MCF 10A (cell line): ENCODE data around the gene CLIC1. TPM values are rescaled to one million over a fixed set of nuclear protein-coding genes. Genes with fewer than 3 reads are reported as not detected.

Experiments used
- BruUV-seq: library from RNA; stranded (reverse); fragments of 400-500 nt; replicated peaks from 2 replicates; lab custom pipeline; 2021; lab: Mats Ljungman, UMichigan
- CTCF ChIA-PET: fragments of 300-600 bp; sonication (Branson Sonifier 250); formaldehyde crosslinking; extraction: SDS; loops from one replicate; lab custom pipeline; 2021; ENCODE audit warnings: antibody characterized with exemption, inconsistent platforms; lab: Yijun Ruan, JAX
- POLR2A ChIA-PET: fragments of 300-600, 350-650 bp; sonication (Branson Sonifier 250); formaldehyde crosslinking; extraction: SDS; loops from one replicate; lab custom pipeline; 2020; ENCODE audit warnings: antibody characterized with exemption, inconsistent platforms; lab: Yijun Ruan, JAX
- DNase-seq: peaks from one replicate; pipeline ENCODE4 v3.0.0-alpha.2; 2018; ENCODE audit not compliant: unreplicated experiment
- H3K27ac Mint-ChIP-seq: one replicate; pipeline ENCODE4 v1.8.0; 2022; ENCODE audit warnings: mild to moderate bottlenecking, low read depth, mixed read lengths; ENCODE audit not compliant: unreplicated experiment
- H3K27me3 Mint-ChIP-seq: one replicate; pipeline ENCODE4 v1.8.0; 2022; ENCODE audit warnings: mixed read lengths; ENCODE audit not compliant: insufficient read depth, unreplicated experiment
- H3K36me3 Mint-ChIP-seq: one replicate; pipeline ENCODE4 v1.8.0; 2022; ENCODE audit warnings: mild to moderate bottlenecking, moderate library complexity, mixed read lengths; ENCODE audit not compliant: insufficient read depth, unreplicated experiment
- H3K4me1 Mint-ChIP-seq: one replicate; pipeline ENCODE4 v1.8.0; 2022; ENCODE audit warnings: mixed read lengths; ENCODE audit not compliant: insufficient read depth, unreplicated experiment
- H3K4me3 Mint-ChIP-seq: one replicate; pipeline ENCODE4 v1.8.0; 2022; ENCODE audit warnings: mild to moderate bottlenecking, moderate library complexity, mixed read lengths; ENCODE audit not compliant: unreplicated experiment
- H3K9me3 Mint-ChIP-seq: one replicate; pipeline ENCODE4 v1.8.0; 2022; ENCODE audit warnings: mixed read lengths; ENCODE audit not compliant: unreplicated experiment
- CTCF ChIP-seq: fragments of 200-600 bp; IDR thresholded peaks from one replicate; pipeline ENCODE4 v1.8.0; 2022; ENCODE audit warnings: antibody characterized with exemption, mild to moderate bottlenecking; ENCODE audit not compliant: unreplicated experiment
- intact Hi-C: fragments of 100-400 bp; cut with micrococcal nuclease; formaldehyde crosslinking; loops from 2 replicates; pipeline ENCODE4 v1.14.1; 2022
- total RNA-seq: library from RNA; stranded (reverse); gene quantifications from 2 replicates; pipeline ENCODE4 v1.2.3, GENCODE V29; 2022

CLIC1 gene
- total RNA-seq, 1 experiment from 2014 or later: 511 TPM

DNA sequence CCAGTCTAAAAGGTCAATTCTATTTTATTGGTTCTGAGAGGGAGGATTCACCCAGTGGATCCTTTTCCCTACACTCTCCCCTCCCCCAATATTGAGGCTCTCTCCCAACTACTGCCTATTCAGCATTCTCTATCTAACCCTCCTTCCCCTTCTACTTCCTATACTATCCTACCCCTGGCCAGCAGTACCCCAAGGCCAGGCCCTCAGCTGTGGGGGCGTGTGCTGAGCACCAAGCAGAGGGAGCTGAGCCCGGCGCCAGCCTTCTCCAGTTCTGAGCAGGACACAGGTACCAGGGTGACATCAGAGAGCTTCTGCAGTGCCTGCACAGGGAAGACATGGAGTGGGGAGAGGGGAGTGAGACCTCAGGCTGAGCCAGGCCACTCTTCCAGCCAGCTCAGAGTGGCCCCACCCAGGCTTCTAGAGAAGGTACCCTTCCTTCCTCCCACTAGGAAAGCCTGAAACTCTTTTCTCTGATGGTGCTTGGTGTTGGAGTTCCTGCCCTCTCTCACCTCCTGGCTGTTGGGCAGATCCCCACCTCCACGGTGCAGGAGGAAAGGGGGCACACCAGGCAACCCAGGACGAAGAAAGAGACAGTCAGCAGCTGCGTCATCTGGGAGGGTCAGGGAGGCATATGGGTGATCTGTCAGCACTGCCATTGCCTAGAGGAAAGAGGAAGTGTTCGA lies 9.2 kb downstream of the CLIC1 start:
- Mint-ChIP-seq H3K4me3 (no peak overlapping the region), H3K36me3 (peaks cover 20% of the 10 kb centered on the region)

GRCh38 chr6:31725502-31726350 lies 10.6 kb downstream of the CLIC1 start:
- intact Hi-C loops: no loop called here
- Mint-ChIP-seq H3K36me3 (peaks cover 6% of the 10 kb centered on the region), H3K9me3 (no peaks in the 10 kb centered on the region), H3K27ac (no peak overlapping the region), H3K27me3 (no peaks in the 10 kb centered on the region), H3K4me1 (peaks cover 7% of the 10 kb centered on the region), H3K4me3 (no peak overlapping the region)
- no TSS peak for BruUV-seq
- TF ChIP-seq CTCF: no peak
- POLR2A ChIA-PET: interaction anchor here (0.6 to 2.1 kb wide), 3 partner anchors 11 to 48 kb away, joined by 3 to 7 read pairs (median 3); partner anchors contain the start of gene CLIC1
- CTCF ChIA-PET: interaction anchor here (0.6 to 1.2 kb wide), 2 partner anchors 45 to 1022 kb away, joined by 3 read pairs; no protein-coding TSS in a partner anchor
- no peak for DNase-seq

More for the DNA sequence above, 9.2 kb downstream of the CLIC1 start:
- no TSS peak for BruUV-seq
- DNase-seq: no peak
- ChIA-PET POLR2A (interaction anchor here (0.7 to 11.8 kb wide), 3 partner anchors 9 to 99 kb away, joined by 3 to 95 read pairs (median 3); partner anchors contain the start of genes CLIC1, HSPA1B and MSH5), CTCF (interaction anchor here (0.5 to 2.3 kb wide), 5 partner anchors 10 to 1182 kb away, joined by 3 to 7 read pairs (median 5); no protein-coding TSS in a partner anchor)
- Mint-ChIP-seq H3K27me3 (no peaks in the 10 kb centered on the region), H3K9me3 (no peaks in the 10 kb centered on the region), H3K27ac (no peak overlapping the region), H3K4me1 (peaks cover 7% of the 10 kb centered on the region)
- TF ChIP-seq CTCF: no peak
- intact Hi-C loops: no loop called here

- CTCF ChIA-PET: interaction anchor here (0.6 to 1.2 kb wide), 4 partner anchors 47 to 413 kb away, joined by 3 read pairs; no protein-coding TSS in a partner anchor
- intact Hi-C loops: no loop called here
- Mint-ChIP-seq H3K9me3 (no peaks in the 10 kb centered on the region), H3K36me3 (no peaks in the 10 kb centered on the region), H3K4me1 (peaks cover 7% of the 10 kb centered on the region), H3K27me3 (no peaks in the 10 kb centered on the region), H3K4me3 (no peak overlapping the region), H3K27ac (no peak overlapping the region)
- no peak for DNase-seq
- TF ChIP-seq CTCF: no peak
- POLR2A ChIA-PET: interaction anchor here (2.1 kb wide), 1 partner anchor 13 kb away, joined by 7 read pairs; the partner anchor contains the start of gene CLIC1
- no TSS peak for BruUV-seq
Measured at GRCh38 chr6:31723980-31724691, 12.2 kb downstream of the CLIC1 start.
